ENCODE data around the gene TIGAR. TPM values are rescaled to one million over a fixed set of nuclear protein-coding genes. Genes with fewer than 3 reads are reported as not detected.

Gene TIGAR
- polyA plus RNA-seq, 2 of the 4 experiments (the other 2 are of a cell fraction) = 24.5 to 50.9 TPM

- TF ChIP-seq BCL3 (IDR thresholded peaks at IDR 0.05) = no peak
- no peak for TF ChIP-seq CEBPB (IDR thresholded peaks at IDR 0.05)
- TF ChIP-seq ELK1 (IDR thresholded peaks at IDR 0.05; ENCODE audit: low read depth, low read length) = no peak
- TF ChIP-seq TFCP2L1 (CRISPR knock-in tag; IDR thresholded peaks at IDR 0.05) = no peak
- TF ChIP-seq FOXS1 (CRISPR knock-in tag; IDR thresholded peaks at IDR 0.05) = no peak
- TF ChIP-seq RCOR1 (IDR thresholded peaks at IDR 0.05; ENCODE audit: low read depth, low read length) = no peak
Observed at GRCh38 chr12:4380332-4380731, 59.3 kb downstream of the TIGAR start (continued).

GRCh38 chr12:4383304-4383865 is 62.4 kb downstream of the TIGAR start:
- Histone ChIP-seq H3K27ac (no peak overlapping the region), H3K4me1 (no peaks in the 10 kb centered on the region), H3K4me3 (no peak overlapping the region), H3K4me2 (no peak overlapping the region), H3K9me3 (no peaks in the 10 kb centered on the region)
- peak in 1 of 2 experiments; percentile 26 for DNase-seq (ENCODE audit: low read depth in 1 of 2, low spot score in 1 of 2)
- FAIRE-seq = peak; percentile 28
- WGBS (ENCODE audit: missing lambda C conversion rate) = 50% methylated on average over 8 of the region's 8 CpGs
- POLR2A ChIA-PET = no interaction called here
- CTCF ChIA-PET = interaction anchor here (1.3 kb wide), 1 partner anchor 10 kb away, joined by 5 read pairs; no protein-coding TSS in a partner anchor
- ATAC-seq = peak; percentile 33 to 67; a peak in 3 of 6 replicates
- peak in 1 of 2 experiments; percentile 37; a peak in 2 of 5 replicates for TF ChIP-seq RAD21 (conservative IDR thresholded peaks at IDR 0.05 in 1 of 2, IDR thresholded peaks at IDR 0.05 in 1 of 2)
- TF ChIP-seq POLR2AphosphoS2 (conservative IDR thresholded peaks at IDR 0.05; ENCODE audit: low read length) = no peak
- TF ChIP-seq MYC (IDR thresholded peaks at IDR 0.05; ENCODE audit: borderline replicate concordance, low read length) = no peak
- TF ChIP-seq EHMT2 (IDR thresholded peaks at IDR 0.05; ENCODE audit: low read depth) = no peak

- H3K4me2 ChIP-seq = no peak overlapping the region
- no peak overlapping the region for H3K4me3 ChIP-seq
- DNase-seq (ENCODE audit: low read depth in 1 of 2, low spot score in 1 of 2) (no peak), FAIRE-seq (no peak), ATAC-seq (no peak)
- TF ChIP-seq ELK1 (IDR thresholded peaks at IDR 0.05; ENCODE audit: low read depth, low read length) (no peak), FOSB (CRISPR knock-in tag; IDR thresholded peaks at IDR 0.05) (no peak), POLR2A (IDR thresholded peaks at IDR 0.05; ENCODE audit: low read length) (no peak), HOXA7 (CRISPR knock-in tag; IDR thresholded peaks at IDR 0.05) (no peak), SREBF2 (IDR thresholded peaks at IDR 0.05) (no peak), REST (IDR thresholded peaks at IDR 0.05) (no peak), RAD21 (conservative IDR thresholded peaks at IDR 0.05 in 1 of 2, IDR thresholded peaks at IDR 0.05 in 1 of 2) (no peak), ZC3H11A (IDR thresholded peaks at IDR 0.05) (no peak), NFE2L2 (conservative IDR thresholded peaks at IDR 0.05; ENCODE audit: low read length) (no peak), CHD4 (IDR thresholded peaks at IDR 0.05; ENCODE audit: borderline replicate concordance) (no peak), MAX (IDR thresholded peaks at IDR 0.05) (no peak)
- no peak overlapping the region for H3K27ac ChIP-seq
- WGBS (ENCODE audit: missing lambda C conversion rate) = 2% methylated on average over 4 of the region's 4 CpGs
- POLR2A ChIA-PET = no interaction called here
- H3K4me1 ChIP-seq = no peaks in the 10 kb centered on the region
- H3K9me3 ChIP-seq = no peaks in the 10 kb centered on the region
- CTCF ChIA-PET = interaction anchor here (1.2 kb wide), 1 partner anchor 34 kb away, joined by 3 read pairs; no protein-coding TSS in a partner anchor
Observed at GRCh38 chr12:4386801-4387200, 65.8 kb downstream of the TIGAR start.

Measured in A549 (cell line).